ENCODE measurements around the gene ANKS1B.

GRCh38 chr12:99495799-99496198, 488.9 kb downstream of the ANKS1B start:
- TF ChIP-seq CSDC2 (CRISPR knock-in tag; IDR thresholded peaks at IDR 0.05) (no peak), ARNTL (CRISPR knock-in tag; IDR thresholded peaks at IDR 0.05; ENCODE audit: borderline replicate concordance, low read depth) (no peak), TOX (CRISPR knock-in tag; IDR thresholded peaks at IDR 0.05; ENCODE audit: borderline replicate concordance) (no peak), PPARA (CRISPR knock-in tag; IDR thresholded peaks at IDR 0.05; ENCODE audit: borderline replicate concordance) (no peak)
